Stimulated activated CD8-positive, alpha-beta memory T cell treated with anti-CD3 and anti-CD28 coated beads, Interleukin-4, amount 100 ng/mL, for 24 hours (primary cell): ENCODE data around the gene OLFML2A.
"Not testable (repeated sequence)": the region's sequence is repeated elsewhere in the genome, so short reads cannot be mapped to it uniquely, and the experiment has no call there.

ENCODE experiments used
- DNase-seq: peaks from one replicate; pipeline ENCODE4 v3.0.0-alpha.2; 2020; ENCODE audit warnings: low read depth

Gene OLFML2A

GRCh38 chr9:124761196-124761595 lies 15.7 kb upstream of the OLFML2A start:
- no peak for DNase-seq

- DNase-seq, result no peak
These were observed 15.2 kb upstream of the OLFML2A start for GRCh38 chr9:124761710-124762109.

- DNase-seq, result no peak
These were observed 14.3 kb upstream of the OLFML2A start for GRCh38 chr9:124762633-124763032.

- DNase-seq, result no peak
These were observed 12.0 kb upstream of the OLFML2A start for GRCh38 chr9:124764774-124765438.

GRCh38 chr9:124765439-124765835 lies 11.5 kb upstream of the OLFML2A start:
- DNase-seq, result no peak

- no peak for DNase-seq
These were observed 10.6 kb upstream of the OLFML2A start for GRCh38 chr9:124766326-124766725.

GRCh38 chr9:124766815-124767554 lies 9.9 kb upstream of the OLFML2A start:
- DNase-seq, result no peak

GRCh38 chr9:124767821-124768220 lies 9.1 kb upstream of the OLFML2A start:
- no peak for DNase-seq

- DNase-seq, result no peak
These were observed 8.6 kb upstream of the OLFML2A start for GRCh38 chr9:124768334-124768733.

GRCh38 chr9:124768750-124769548 lies 8.0 kb upstream of the OLFML2A start:
- DNase-seq, result no peak

GRCh38 chr9:124769549-124770358 lies 7.2 kb upstream of the OLFML2A start:
- no peak for DNase-seq

GRCh38 chr9:124770359-124771020 lies 6.4 kb upstream of the OLFML2A start:
- peak; percentile 21 for DNase-seq

- peak; percentile 91 for DNase-seq
These were observed 5.7 kb upstream of the OLFML2A start, which contains the start of gene NR6A1 for GRCh38 chr9:124771021-124771866. Gene NR6A1, minus strand, starts transcription at chr9:124771311.

GRCh38 chr9:124771867-124772679 lies 4.9 kb upstream of the OLFML2A start:
- DNase-seq, result no peak

- DNase-seq, result not testable (repeated sequence)
These were observed 4.1 kb upstream of the OLFML2A start for GRCh38 chr9:124772877-124773276.

- DNase-seq, result no peak
These were observed 3.3 kb upstream of the OLFML2A start for GRCh38 chr9:124773473-124774128.

- peak; percentile 69 for DNase-seq
These were observed 2.6 kb upstream of the OLFML2A start for GRCh38 chr9:124774129-124774978.

GRCh38 chr9:124776618-124776953 lies 347 bp upstream of the OLFML2A start:
- no peak for DNase-seq
